ENCODE results near the gene TSHZ1.

- TF ChIP-seq CTCF (IDR thresholded peaks at IDR 0.05; ENCODE audit: low read depth, low read length) = no peak
- TF ChIP-seq EZH2phosphoT487 (IDR thresholded peaks at IDR 0.05; ENCODE audit: low read depth) = no peak
These were observed 41.2 kb upstream of the TSHZ1 start for GRCh38 chr18:75169411-75169810.

Measured in OCI-LY3 (cell line).